IMR-90 (cell line): Measurements from ENCODE around the gene RRP7A. TPM values are rescaled to one million over a fixed set of nuclear protein-coding genes. Genes with fewer than 3 reads are reported as not detected.

Source experiments
- ATAC-seq: fragments of 200-7000 bp; cut with Tn5 transposase; 2 replicates; pipeline ENCODE4 v1.9.1; 2020; ENCODE audit warnings: low read depth, mild to moderate bottlenecking, moderate library complexity
- BruUV-seq: library from RNA; stranded (reverse); fragments of 400-500 nt; replicated peaks from 2 replicates; lab custom pipeline; 2021; lab: Mats Ljungman, UMichigan
- CTCF ChIA-PET: fragments of 300-600 bp; formaldehyde crosslinking; extraction: SDS; loops from one replicate; lab custom pipeline; 2021; ENCODE audit warnings: antibody characterized with exemption; lab: Yijun Ruan, JAX
- POLR2A ChIA-PET: fragments of 300-600 bp; sonication (Branson Sonifier 250); formaldehyde crosslinking; loops from one replicate; lab custom pipeline; 2022; ENCODE audit warnings: antibody characterized with exemption; ENCODE audit not compliant: unreplicated experiment; lab: Charles Lee
- DNase-seq: peaks from one replicate; pipeline ENCODE4 v3.0.0; 2013
- H2AFZ ChIP-seq: replicated peaks from 2 replicates; pipeline ENCODE3; 2013; ENCODE audit warnings: low read length, mild to moderate bottlenecking; ENCODE audit not compliant: poor library complexity
- H2AK5ac ChIP-seq: 2 replicates; pipeline ENCODE4 v1.6.1; 2013; ENCODE audit warnings: low read depth, low read length, inconsistent platforms
- H2AK9ac ChIP-seq: replicated peaks from 2 replicates; pipeline ENCODE3; 2013; ENCODE audit warnings: mild to moderate bottlenecking, low read depth, low read length, moderate library complexity; ENCODE audit not compliant: poor library complexity
- H2BK120ac ChIP-seq: 2 replicates; pipeline ENCODE4 v1.6.1; 2013; ENCODE audit warnings: low read depth, low read length, inconsistent platforms
- H2BK15ac ChIP-seq: 3 replicates; pipeline ENCODE4 v1.6.1; 2013; ENCODE audit warnings: low read depth, low read length, inconsistent platforms
- H2BK20ac ChIP-seq: 2 replicates; pipeline ENCODE4 v1.6.1; 2013; ENCODE audit warnings: low read depth, mild to moderate bottlenecking, inconsistent platforms, low read length, moderate library complexity
- H2BK5ac ChIP-seq: 2 replicates; pipeline ENCODE4 v1.6.1; 2013; ENCODE audit warnings: mild to moderate bottlenecking, low read depth, low read length, inconsistent platforms; ENCODE audit not compliant: poor library complexity, severe bottlenecking
- H3K14ac ChIP-seq: replicated peaks from 2 replicates; pipeline ENCODE4 v1.6.1; 2013; ENCODE audit warnings: low read depth, low read length, inconsistent platforms
- H3K18ac ChIP-seq: 2 replicates; pipeline ENCODE4 v1.6.1; 2013; ENCODE audit warnings: low read depth, low read length, control low read depth
- H3K23ac ChIP-seq: 2 replicates; pipeline ENCODE4 v1.6.1; 2013; ENCODE audit warnings: low read depth, low read length, inconsistent platforms
- H3K27ac ChIP-seq: 2 replicates; pipeline ENCODE4 v1.5.1; 2013; ENCODE audit warnings: mild to moderate bottlenecking, control low read depth, low read length; ENCODE audit not compliant: insufficient read depth
- H3K27me3 ChIP-seq: 2 replicates; pipeline ENCODE4 v1.6.1; 2013; ENCODE audit warnings: low read length; ENCODE audit not compliant: control insufficient read depth, insufficient read depth
- H3K36me3 ChIP-seq: 2 replicates; pipeline ENCODE4 v1.6.1; 2013; ENCODE audit warnings: low read length, mixed read lengths; ENCODE audit not compliant: control insufficient read depth, insufficient read depth
- H3K4ac ChIP-seq: 2 replicates; pipeline ENCODE4 v1.6.1; 2013; ENCODE audit warnings: low read depth, low read length, inconsistent platforms
- H3K4me1 ChIP-seq: 2 replicates; pipeline ENCODE4 v1.6.1; 2013; ENCODE audit warnings: low read length, mixed read lengths; ENCODE audit not compliant: control insufficient read depth, insufficient read depth
- H3K4me2 ChIP-seq: 2 replicates; pipeline ENCODE4 v1.6.1; 2013; ENCODE audit warnings: low read depth, mild to moderate bottlenecking, control low read depth, low read length, moderate library complexity
- H3K4me3 ChIP-seq: 2 replicates; pipeline ENCODE4 v1.5.1; 2013; ENCODE audit warnings: low read depth, mild to moderate bottlenecking, control low read depth, low read length, moderate library complexity; ENCODE audit not compliant: insufficient read depth
- H3K56ac ChIP-seq: 2 replicates; pipeline ENCODE4 v1.6.1; 2013; ENCODE audit warnings: low read length, inconsistent platforms; ENCODE audit not compliant: insufficient read depth; ENCODE audit errors: extremely low read depth
- H3K79me1 ChIP-seq, 2 experiments: 2 replicates each; pipeline ENCODE4 v1.6.1; 2013; ENCODE audit warnings: low read length in 2 of 2, inconsistent platforms in 1 of 2, low read depth in 1 of 2
- H3K9ac ChIP-seq: 2 replicates; pipeline ENCODE4 v1.6.1; 2013; ENCODE audit warnings: low read depth, low read length, control low read depth
- H3K9me1 ChIP-seq: 2 replicates; pipeline ENCODE4 v1.6.1; 2013; ENCODE audit warnings: low read length, inconsistent platforms; ENCODE audit not compliant: insufficient read depth
- H3K9me3 ChIP-seq: 2 replicates; pipeline ENCODE4 v1.6.1; 2013; ENCODE audit warnings: low read length; ENCODE audit not compliant: control insufficient read depth, insufficient read depth
- H4K20me1 ChIP-seq: 2 replicates; pipeline ENCODE4 v1.6.1; 2013; ENCODE audit warnings: low read length, inconsistent platforms; ENCODE audit not compliant: insufficient read depth
- H4K5ac ChIP-seq: 2 replicates; pipeline ENCODE4 v1.6.1; 2013; ENCODE audit warnings: mild to moderate bottlenecking, low read depth, low read length, control low read depth
- H4K8ac ChIP-seq, 2 experiments: 2 replicates each; pipeline ENCODE4 v1.6.1; 2013; ENCODE audit warnings: low read depth in 2 of 2, low read length in 2 of 2, control low read depth in 1 of 2, inconsistent platforms in 1 of 2
- H4K91ac ChIP-seq: 2 replicates; pipeline ENCODE4 v1.6.1; 2013; ENCODE audit warnings: low read depth, low read length, inconsistent platforms; ENCODE audit not compliant: insufficient read depth
- BHLHE40 ChIP-seq: fragments of 150-350 bp; IDR thresholded peaks from 2 replicates; pipeline ENCODE4 v1.6.1; 2016; ENCODE audit warnings: mild to moderate bottlenecking, low read depth, low read length
- CEBPB ChIP-seq: IDR thresholded peaks from 2 replicates; pipeline ENCODE4 v1.6.1; 2012; ENCODE audit warnings: low read depth, low read length, improper control_type of control experiment
- CHD1 ChIP-seq: IDR thresholded peaks from 2 replicates; pipeline ENCODE4 v1.6.1; 2012; ENCODE audit warnings: low read depth, low read length, improper control_type of control experiment
- CTCF ChIP-seq: conservative IDR thresholded peaks from 2 replicates; pipeline ENCODE4 v1.5.1; 2012; ENCODE audit warnings: mild to moderate bottlenecking, low read depth, low read length, improper control_type of control experiment
- ELK1 ChIP-seq: fragments of 150-350 bp; IDR thresholded peaks from 2 replicates; pipeline ENCODE4 v1.6.1; 2016; ENCODE audit warnings: low read depth, mild to moderate bottlenecking, low read length, moderate library complexity, borderline replicate concordance
- FOS ChIP-seq: fragments of 150-350 bp; IDR thresholded peaks from 2 replicates; pipeline ENCODE4 v1.6.1; 2016; ENCODE audit warnings: low read depth, low read length
- MAFK ChIP-seq: IDR thresholded peaks from 2 replicates; pipeline ENCODE4 v1.6.1; 2012; ENCODE audit warnings: low read depth, low read length, improper control_type of control experiment
- MAZ ChIP-seq: IDR thresholded peaks from 2 replicates; pipeline ENCODE4 v1.6.1; 2012; ENCODE audit warnings: low read depth, mild to moderate bottlenecking, low read length, improper control_type of control experiment, moderate library complexity, borderline replicate concordance
- MXI1 ChIP-seq: IDR thresholded peaks from 2 replicates; pipeline ENCODE4 v1.6.1; 2012; ENCODE audit warnings: low read depth, mild to moderate bottlenecking, low read length, moderate library complexity, borderline replicate concordance
- NFE2L2 ChIP-seq: fragments of 150-350 bp; IDR thresholded peaks from 2 replicates; pipeline ENCODE4 v1.6.1; 2016; ENCODE audit warnings: low read depth, mild to moderate bottlenecking, low read length
- POLR2A ChIP-seq: IDR thresholded peaks from 2 replicates; pipeline ENCODE4 v1.6.1; 2012; ENCODE audit warnings: mild to moderate bottlenecking, low read depth, low read length
- RAD21 ChIP-seq: IDR thresholded peaks from 2 replicates; pipeline ENCODE4 v1.6.1; 2012; ENCODE audit warnings: low read length, improper control_type of control experiment
- RCOR1 ChIP-seq: IDR thresholded peaks from 2 replicates; pipeline ENCODE4 v1.6.1; 2012; ENCODE audit warnings: mild to moderate bottlenecking, low read length, improper control_type of control experiment; ENCODE audit not compliant: insufficient replicate concordance
- RFX5 ChIP-seq: IDR thresholded peaks from 2 replicates; pipeline ENCODE4 v1.8.0; 2012; ENCODE audit warnings: low read depth, mild to moderate bottlenecking, low read length, moderate library complexity
- SMC3 ChIP-seq: fragments of 150-350 bp; IDR thresholded peaks from 2 replicates; pipeline ENCODE4 v1.6.1; 2016; ENCODE audit warnings: low read depth, mild to moderate bottlenecking, antibody characterized with exemption, low read length, moderate library complexity
- USF2 ChIP-seq: fragments of 150-350 bp; IDR thresholded peaks from 2 replicates; pipeline ENCODE4 v1.6.1; 2017; ENCODE audit warnings: mild to moderate bottlenecking, antibody characterized with exemption, low read length, low read depth
- WGBS, 2 experiments: methylation state at CpG; one replicate each; pipeline versions ENCODE4 v1.1.5 to v1.1.7; 2013; ENCODE audit warnings: missing lambda C conversion rate in 2 of 2; ENCODE audit not compliant: insufficient read length in 1 of 2; ENCODE audit errors: extremely low coverage in 2 of 2; 5-methylcytosine and 5-hydroxymethylcytosine counted together
- dilution Hi-C: fragments of 300-500 bp; cut with HindIII; formaldehyde crosslinking; loops from one replicate; pipeline ENCODE4 v1.14.3; 2018; ENCODE audit warnings: low sequenced_read_pairs; ENCODE audit not compliant: unreplicated experiment
- in situ Hi-C: fragments of 300-500 bp; cut with MboI; formaldehyde crosslinking; loops from 3 replicates; pipeline ENCODE4 v1.14.3; 2019; ENCODE audit warnings: low sequenced_read_pairs, inconsistent platforms, mixed read lengths
- intact Hi-C: fragments of 100-400 bp; cut with micrococcal nuclease; formaldehyde crosslinking; loops from 2 replicates; pipeline ENCODE4 v1.10.0; 2022
- polyA plus RNA-seq, 3 experiments: library from polyadenylated mRNA; depleted of rRNA; stranded (reverse); fragments of >200 nt; gene quantifications; 2 replicates each; pipeline ENCODE4 v1.2.3, GENCODE V29; 2012; ENCODE audit warnings: low replicate concordance in 1 of 3
- total RNA-seq: library from RNA; depleted of rRNA; stranded (reverse); fragments of >200 nt; gene quantifications from 2 replicates; pipeline ENCODE4 v1.2.3, GENCODE V29; 2012

The RRP7A gene
- total and polyA plus RNA-seq, 2 of the 4 experiments (the other 2 are of a cell fraction), result 25.5 to 29.2 TPM

GRCh38 chr22:42544686-42545085 lies 25.1 kb upstream of the RRP7A start:
- WGBS, 2 experiments, result no CpG with 5 or more reads among the region's 2 CpGs
- Histone ChIP-seq H2AK5ac (no peak overlapping the region), H3K9me1 (no peaks in the 10 kb centered on the region; the same call in 1 of the 2 replicates), H3K4me3 (no peak overlapping the region), H4K20me1 (no peaks in the 10 kb centered on the region), H3K27me3 (peaks cover 13% of the 10 kb centered on the region; the same call in 1 of the 2 replicates), H3K36me3 (no peaks in the 10 kb centered on the region), H3K27ac (no peak overlapping the region), H2BK120ac (no peak overlapping the region), H2BK5ac (no peak overlapping the region), H3K9ac (no peak overlapping the region), H4K91ac (no peak overlapping the region), H2AK9ac (no peak overlapping the region), H3K23ac (no peak overlapping the region), H3K79me1 (no peaks in the 10 kb centered on the region), H3K4me2 (no peak overlapping the region), H4K8ac (no peak overlapping the region), H2AFZ (no peak overlapping the region), H3K4ac (no peak overlapping the region), H3K4me1 (peaks cover 2% of the 10 kb centered on the region; the same call in 1 of the 2 replicates), H2BK15ac (no peak overlapping the region), H3K56ac (no peak overlapping the region), H3K9me3 (no peaks in the 10 kb centered on the region), H3K14ac (no peak overlapping the region), H2BK20ac (no peak overlapping the region), H3K18ac (no peak overlapping the region), H4K5ac (no peak overlapping the region)
- DNase-seq (peak; percentile 24), ATAC-seq (no peak)
- TF ChIP-seq CHD1, result no peak
- TF ChIP-seq MXI1, result no peak
- no peak for TF ChIP-seq SMC3
- no peak for TF ChIP-seq RFX5
- TF ChIP-seq FOS, result no peak
- no peak for TF ChIP-seq POLR2A
- no peak for TF ChIP-seq CEBPB
- TF ChIP-seq MAZ, result no peak
- TF ChIP-seq BHLHE40, result no peak
- TF ChIP-seq RCOR1, result no peak
- no peak for TF ChIP-seq CTCF
- TF ChIP-seq ELK1, result no peak
- no peak for TF ChIP-seq MAFK
- TF ChIP-seq USF2, result no peak
- TF ChIP-seq NFE2L2, result no peak
- TF ChIP-seq RAD21, result no peak
- POLR2A ChIA-PET, result no interaction called here
- CTCF ChIA-PET, result no interaction called here
- intact Hi-C loops (no loop called here), in situ Hi-C loops (no loop called here), dilution Hi-C loops (no loop called here)
- no TSS peak for BruUV-seq
